Naive thymus-derived CD4-positive, alpha-beta T cell (primary cell): ENCODE results near the gene ASTN1. TPM values are rescaled to one million over a fixed set of nuclear protein-coding genes. Genes with fewer than 3 reads are reported as not detected.

Source experiments
- ATAC-seq: fragments of 150-1000 bp; cut with Tn5 transposase; 2 replicates; pipeline ENCODE4 v1.10.0; 2021; ENCODE audit warnings: mild to moderate bottlenecking, moderate library complexity
- CTCF ChIA-PET: fragments of 350-600 bp; sonication (Branson Sonifier 250); formaldehyde crosslinking; loops from one replicate; lab custom pipeline; 2021; ENCODE audit warnings: antibody characterized with exemption; lab: Charles Lee
- POLR2A ChIA-PET: fragments of 350-600 bp; sonication (Branson Sonifier 250); formaldehyde crosslinking; loops from one replicate; lab custom pipeline; 2021; ENCODE audit warnings: antibody characterized with exemption, inconsistent platforms; lab: Charles Lee
- DNase-seq, 9 donors: peaks; one replicate each; pipeline versions ENCODE4 v3.0.0 to v3.0.0-alpha.2; 2020 to 2022; ENCODE audit warnings: mixed read lengths in 1 of 9
- H3K27ac ChIP-seq: one replicate; pipeline ENCODE4 v1.7.0; 2013; ENCODE audit warnings: mild to moderate bottlenecking, low read depth, low read length, moderate library complexity
- H3K27me3 ChIP-seq, 2 donors: one replicate each; pipeline ENCODE4 v1.7.0; 2013; ENCODE audit warnings: low read length in 2 of 2, mild to moderate bottlenecking in 2 of 2, moderate library complexity in 2 of 2; ENCODE audit not compliant: control insufficient read depth in 2 of 2, insufficient read depth in 2 of 2
- H3K36me3 ChIP-seq, 3 experiments: 1 replicate in 2 of 3; 2 replicates in 1 of 3; pipeline ENCODE4 v1.7.0; 2013; ENCODE audit warnings: low read length in 3 of 3, mild to moderate bottlenecking in 3 of 3, moderate library complexity in 1 of 3; ENCODE audit not compliant: insufficient read depth in 3 of 3, control insufficient read depth in 2 of 3
- H3K4me1 ChIP-seq, 2 donors: one replicate each; pipeline ENCODE4 v1.7.0; 2013; ENCODE audit warnings: low read length in 2 of 2, mild to moderate bottlenecking in 2 of 2, moderate library complexity in 1 of 2; ENCODE audit not compliant: control insufficient read depth in 2 of 2, insufficient read depth in 2 of 2
- H3K4me3 ChIP-seq: 2 replicates; pipeline ENCODE4 v1.7.0; 2013; ENCODE audit warnings: mild to moderate bottlenecking, low read length
- H3K9me3 ChIP-seq, 3 experiments: 1 replicate in 2 of 3; 2 replicates in 1 of 3; pipeline ENCODE4 v1.7.0; 2013; ENCODE audit warnings: low read length in 3 of 3; ENCODE audit not compliant: control insufficient read depth in 2 of 3
- H3K27ac Mint-ChIP-seq, 9 donors: one replicate each; pipeline ENCODE4 v1.8.0; 2020 to 2022; ENCODE audit warnings: mixed read lengths in 9 of 9, mild to moderate bottlenecking in 8 of 9, moderate library complexity in 5 of 9, inconsistent platforms in 2 of 9
- H3K27me3 Mint-ChIP-seq, 5 donors: one replicate each; pipeline ENCODE4 v1.8.0; 2021 to 2022; ENCODE audit warnings: mixed read lengths in 5 of 5, mild to moderate bottlenecking in 1 of 5
- H3K36me3 Mint-ChIP-seq, 5 donors: one replicate each; pipeline ENCODE4 v1.8.0; 2020 to 2022; ENCODE audit warnings: mixed read lengths in 5 of 5, mild to moderate bottlenecking in 3 of 5, inconsistent platforms in 1 of 5
- H3K4me1 Mint-ChIP-seq, 7 donors: one replicate each; pipeline ENCODE4 v1.8.0; 2020 to 2022; ENCODE audit warnings: mixed read lengths in 7 of 7, mild to moderate bottlenecking in 3 of 7, inconsistent platforms in 1 of 7
- H3K4me3 Mint-ChIP-seq, 10 donors: one replicate each; pipeline ENCODE4 v1.8.0; 2020 to 2022; ENCODE audit warnings: mild to moderate bottlenecking in 10 of 10, mixed read lengths in 10 of 10, moderate library complexity in 6 of 10, inconsistent platforms in 2 of 10
- H3K9me3 Mint-ChIP-seq, 11 donors: one replicate each; pipeline ENCODE4 v1.8.0; 2020 to 2022; ENCODE audit warnings: mixed read lengths in 11 of 11, mild to moderate bottlenecking in 4 of 11, inconsistent platforms in 1 of 11, moderate library complexity in 1 of 11
- intact Hi-C, 2 donors: fragments of 100-400 bp; cut with micrococcal nuclease; formaldehyde crosslinking; loops; one replicate each; pipeline ENCODE4 v1.15.1; 2023
- polyA plus RNA-seq, 2 donors: library from polyadenylated mRNA; unstranded; fragments of 300-500 nt; fragmentation: Illumina TruSeq; gene quantifications; one replicate each; pipeline ENCODE4 v1.2.3, GENCODE V29; 2021
- total RNA-seq, 6 experiments: library from RNA in 5 of 6; stranded (reverse) in 5 of 6; gene quantifications; 1 replicate in 5 of 6; 2 replicates in 1 of 6; pipeline ENCODE4 v1.2.3 and lab custom pipeline; 2021 to 2026

ASTN1 gene
- total and polyA plus RNA-seq, 7 experiments from 2014 or later, result 0.07 TPM; not detected in 6

DNA sequence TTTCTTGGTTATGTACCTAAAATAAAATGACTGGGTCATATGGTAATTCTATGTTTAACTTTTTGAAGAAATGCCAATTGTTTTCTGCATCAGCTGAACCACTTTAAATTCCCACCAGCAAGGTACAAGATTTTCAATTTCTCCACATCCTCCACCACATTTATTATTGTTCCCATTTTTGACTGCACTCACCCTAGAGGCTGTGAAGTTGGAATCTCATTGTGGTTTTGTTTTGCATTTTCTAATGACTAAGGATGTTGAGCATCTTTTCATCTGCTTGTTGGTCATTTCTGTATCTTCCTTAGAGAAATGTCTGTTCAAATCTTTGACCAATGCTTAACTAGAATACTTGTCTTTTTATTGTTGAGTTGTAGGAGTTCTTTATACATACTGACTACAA, 72.5 kb downstream of the ASTN1 start:
- intact Hi-C loops, result no loop called here
- H3K27ac Mint-ChIP-seq, result no peak overlapping the region
- no peak for DNase-seq
- H3K27me3 Mint-ChIP-seq, result peaks cover 0 to 4% (median 0%) of the 10 kb centered on the region in 5 donors
- H3K36me3 Mint-ChIP-seq, result peaks cover 0 to 2% (median 0%) of the 10 kb centered on the region in 5 donors
- no peaks in the 10 kb centered on the region for H3K4me1 ChIP-seq
- H3K9me3 Mint-ChIP-seq, result peaks cover 0 to 18% (median 4%) of the 10 kb centered on the region in 11 donors
- ATAC-seq, result no peak
- ChIA-PET CTCF (no interaction called here), POLR2A (no interaction called here)
- no peak overlapping the region for H3K4me3 ChIP-seq
- H3K36me3 ChIP-seq, result no peaks in the 10 kb centered on the region
- no peaks in the 10 kb centered on the region for H3K27me3 ChIP-seq
- no peak overlapping the region for H3K27ac ChIP-seq
- no peak overlapping the region for H3K4me3 Mint-ChIP-seq
- H3K9me3 ChIP-seq, result no peaks in the 10 kb centered on the region
- H3K4me1 Mint-ChIP-seq, result no peaks in the 10 kb centered on the region

DNA sequence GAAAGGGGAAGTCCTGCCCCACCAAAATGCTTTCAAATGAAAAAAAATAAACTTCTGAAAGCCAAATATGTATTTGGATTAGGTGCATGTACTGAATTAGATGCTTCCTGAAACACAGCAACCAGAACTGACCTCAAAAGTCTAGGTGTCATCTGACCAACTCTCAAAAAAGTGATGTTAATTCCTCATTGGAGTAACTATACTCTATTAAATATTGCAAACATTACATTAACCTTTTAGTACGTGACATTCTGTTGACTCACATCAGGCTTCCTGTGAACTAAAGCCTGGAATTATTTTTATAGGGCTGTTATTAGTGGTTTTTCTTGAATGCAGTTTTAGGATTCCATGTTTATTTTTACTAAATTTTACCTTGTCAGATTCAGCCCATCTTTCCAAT, 73.5 kb downstream of the ASTN1 start:
- no peaks in the 10 kb centered on the region for H3K4me1 Mint-ChIP-seq

DNA sequence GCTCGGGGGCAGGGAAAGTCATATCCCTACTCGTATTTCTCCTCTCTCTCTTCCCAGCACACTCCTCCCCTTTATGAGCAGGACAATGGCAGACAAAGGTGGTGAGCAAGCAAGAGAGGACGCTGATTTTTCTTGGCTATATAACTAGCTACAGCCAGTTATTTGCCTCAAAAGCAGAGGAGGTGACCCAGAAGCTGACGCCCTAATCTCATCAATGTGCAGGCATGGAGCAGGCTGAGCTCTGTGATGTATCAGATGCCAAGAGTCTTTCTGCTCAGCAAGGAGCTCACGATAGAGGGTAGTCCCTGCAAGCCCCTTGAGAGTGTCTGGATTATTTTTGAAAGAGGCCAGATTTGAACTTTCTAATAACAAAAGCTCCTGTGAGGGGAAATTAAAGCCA, 75.5 kb downstream of the ASTN1 start:
- no peak for ATAC-seq
- Histone ChIP-seq H3K4me3 (no peak overlapping the region), H3K4me1 (no peaks in the 10 kb centered on the region), H3K27ac (no peak overlapping the region), H3K36me3 (no peaks in the 10 kb centered on the region), H3K27me3 (no peaks in the 10 kb centered on the region), H3K9me3 (no peaks in the 10 kb centered on the region)
- Mint-ChIP-seq H3K4me1 (no peaks in the 10 kb centered on the region), H3K9me3 (peaks cover 0 to 9% (median 1%) of the 10 kb centered on the region in 11 donors), H3K27me3 (no peaks in the 10 kb centered on the region), H3K27ac (no peak overlapping the region), H3K36me3 (no peaks in the 10 kb centered on the region), H3K4me3 (no peak overlapping the region)
- POLR2A ChIA-PET, result no interaction called here
- no peak for DNase-seq
- CTCF ChIA-PET, result no interaction called here
- intact Hi-C loops, result no loop called here

More for the DNA sequence above, 73.5 kb downstream of the ASTN1 start:
- no peak overlapping the region for H3K4me3 ChIP-seq
- CTCF ChIA-PET, result no interaction called here
- DNase-seq (no peak), ATAC-seq (no peak)
- Mint-ChIP-seq H3K4me3 (no peak overlapping the region), H3K27ac (no peak overlapping the region), H3K36me3 (no peaks in the 10 kb centered on the region), H3K27me3 (peaks cover 0 to 4% (median 0%) of the 10 kb centered on the region in 5 donors), H3K9me3 (peaks cover 0 to 15% (median 3%) of the 10 kb centered on the region in 11 donors)
- H3K4me1 ChIP-seq, result no peaks in the 10 kb centered on the region
- intact Hi-C loops, result no loop called here
- POLR2A ChIA-PET, result no interaction called here
- no peaks in the 10 kb centered on the region for H3K27me3 ChIP-seq
- H3K27ac ChIP-seq, result no peak overlapping the region
- H3K9me3 ChIP-seq, result no peaks in the 10 kb centered on the region
- no peaks in the 10 kb centered on the region for H3K36me3 ChIP-seq

DNA sequence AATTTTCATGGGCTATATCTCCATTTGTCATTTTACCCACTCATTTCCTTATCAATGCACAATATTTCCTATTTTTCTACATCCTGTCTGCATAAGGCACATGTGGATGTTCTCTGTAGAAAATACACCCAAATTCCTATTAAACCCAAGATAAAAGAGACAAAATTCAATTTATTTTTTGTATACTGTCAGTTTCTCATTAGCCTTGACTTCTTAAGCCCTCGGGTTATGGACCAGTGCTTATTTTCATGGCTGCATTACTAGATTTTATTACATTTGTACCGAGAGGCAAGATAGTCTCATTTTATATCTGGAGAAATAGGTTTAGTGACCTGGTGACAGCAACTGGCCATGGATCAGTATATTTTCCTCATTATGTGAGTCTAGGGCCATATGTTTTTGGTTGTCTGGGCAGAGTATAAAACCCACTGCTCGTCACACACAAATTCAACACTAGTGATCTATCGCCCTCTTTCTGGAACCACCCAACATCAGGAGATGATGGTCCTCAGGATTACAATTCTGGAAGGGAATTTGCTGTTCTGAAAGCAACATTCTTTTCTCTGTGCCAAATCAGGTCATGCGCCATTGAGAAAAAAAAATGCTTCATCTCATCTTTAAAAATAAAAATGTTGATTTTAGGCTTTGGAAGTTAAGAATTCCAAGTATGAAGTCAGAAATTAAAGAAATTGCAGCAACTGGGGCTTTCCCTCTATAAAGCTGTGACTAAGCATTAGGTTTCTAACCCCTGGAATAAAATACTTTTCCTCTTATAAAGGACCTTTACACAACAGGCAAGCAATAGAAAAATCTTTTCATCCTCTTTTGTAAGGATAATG, 81.4 kb downstream of the ASTN1 start:
- POLR2A ChIA-PET, result no interaction called here
- no peak for ATAC-seq

DNA sequence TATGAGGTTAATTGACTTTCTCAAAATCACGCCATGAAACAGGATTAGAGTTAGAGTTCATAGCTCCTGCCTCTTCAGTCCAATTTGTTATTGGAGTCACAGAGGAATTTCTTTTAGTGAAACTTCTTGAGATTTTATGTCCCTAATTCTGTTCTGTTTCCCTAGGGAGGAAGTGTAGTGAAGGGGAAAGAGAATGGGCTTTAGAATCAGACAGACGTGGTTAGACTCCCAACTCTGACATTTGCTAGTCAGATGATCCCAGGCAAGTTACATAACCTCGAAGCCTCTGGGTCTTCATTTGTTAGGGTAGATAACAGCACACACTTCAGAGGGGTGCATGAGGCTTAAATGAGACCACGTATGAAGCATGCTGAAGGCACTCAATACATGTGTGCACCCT, 83.9 kb downstream of the ASTN1 start:
- Histone ChIP-seq H3K36me3 (no peaks in the 10 kb centered on the region), H3K27me3 (no peaks in the 10 kb centered on the region), H3K9me3 (no peaks in the 10 kb centered on the region), H3K4me3 (no peak overlapping the region), H3K4me1 (no peaks in the 10 kb centered on the region), H3K27ac (no peak overlapping the region)
- Mint-ChIP-seq H3K36me3 (peaks cover 0 to 7% (median 0%) of the 10 kb centered on the region in 5 donors), H3K27ac (no peak overlapping the region), H3K27me3 (peaks cover 0 to 4% (median 0%) of the 10 kb centered on the region in 5 donors), H3K4me3 (no peak overlapping the region), H3K9me3 (peaks cover 0 to 11% (median 4%) of the 10 kb centered on the region in 11 donors), H3K4me1 (no peaks in the 10 kb centered on the region)
- ChIA-PET POLR2A (no interaction called here), CTCF (no interaction called here)
- ATAC-seq (no peak), DNase-seq (no peak)
- intact Hi-C loops, result no loop called here

More for the DNA sequence above, 81.4 kb downstream of the ASTN1 start:
- CTCF ChIA-PET, result no interaction called here
- Histone ChIP-seq H3K27ac (no peak overlapping the region), H3K4me3 (no peak overlapping the region), H3K36me3 (no peaks in the 10 kb centered on the region), H3K9me3 (no peaks in the 10 kb centered on the region), H3K4me1 (no peaks in the 10 kb centered on the region), H3K27me3 (no peaks in the 10 kb centered on the region)
- H3K27me3 Mint-ChIP-seq, result peaks cover 0 to 4% (median 0%) of the 10 kb centered on the region in 5 donors
- H3K9me3 Mint-ChIP-seq, result peaks cover 0 to 8% (median 4%) of the 10 kb centered on the region in 11 donors
- DNase-seq, result no peak
- H3K27ac Mint-ChIP-seq, result no peak overlapping the region
- H3K36me3 Mint-ChIP-seq, result peaks cover 0 to 2% (median 0%) of the 10 kb centered on the region in 5 donors
- intact Hi-C loops, result no loop called here
- no peaks in the 10 kb centered on the region for H3K4me1 Mint-ChIP-seq
- H3K4me3 Mint-ChIP-seq, result no peak overlapping the region

DNA sequence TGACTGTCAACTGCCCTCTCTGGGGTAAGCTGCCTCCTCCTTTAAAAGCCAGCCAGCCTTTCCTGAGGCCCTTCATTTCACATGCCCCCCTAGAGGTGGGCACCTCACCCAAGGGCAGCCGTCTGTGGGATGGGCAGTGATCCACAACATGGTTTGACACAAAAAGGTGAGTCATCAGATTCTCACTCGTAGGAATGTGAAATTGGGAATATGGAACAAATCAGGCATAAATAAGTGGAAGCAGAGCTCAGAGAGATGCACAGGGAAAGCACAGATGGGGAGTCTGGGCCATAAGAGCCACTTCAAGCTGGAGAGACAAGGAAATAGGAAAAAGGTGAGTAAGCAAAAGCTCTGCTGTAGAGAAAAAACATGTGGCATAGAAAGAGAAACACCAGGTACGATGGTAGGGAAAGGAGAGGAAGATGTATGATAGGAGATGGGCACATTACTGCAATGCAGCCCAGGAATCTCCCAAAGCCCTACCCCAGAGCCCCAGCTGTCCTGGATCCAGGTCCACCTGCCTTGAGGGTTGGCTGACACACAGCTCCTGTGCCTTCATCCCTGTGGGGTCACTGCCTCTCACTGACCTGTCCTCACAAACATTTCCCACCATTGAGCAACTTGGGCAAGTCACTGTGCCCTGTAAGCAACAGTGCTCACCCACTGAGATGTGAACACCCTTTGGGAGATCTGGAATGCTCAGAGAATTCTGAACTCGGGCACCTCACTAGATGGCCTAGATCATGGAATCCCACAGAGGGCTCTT, 86.6 kb downstream of the ASTN1 start:
- peaks cover 0 to 7% (median 0%) of the 10 kb centered on the region in 5 donors for H3K36me3 Mint-ChIP-seq
- Histone ChIP-seq H3K4me1 (no peaks in the 10 kb centered on the region), H3K9me3 (no peaks in the 10 kb centered on the region), H3K4me3 (no peak overlapping the region), H3K36me3 (no peaks in the 10 kb centered on the region), H3K27ac (no peak overlapping the region), H3K27me3 (no peaks in the 10 kb centered on the region)
- ChIA-PET POLR2A (no interaction called here), CTCF (no interaction called here)
- peaks cover 0 to 4% (median 0%) of the 10 kb centered on the region in 5 donors for H3K27me3 Mint-ChIP-seq
- H3K4me1 Mint-ChIP-seq, result no peaks in the 10 kb centered on the region
- DNase-seq (no peak), ATAC-seq (no peak)
- peaks cover 0 to 11% (median 4%) of the 10 kb centered on the region in 11 donors for H3K9me3 Mint-ChIP-seq
- H3K4me3 Mint-ChIP-seq, result no peak overlapping the region
- intact Hi-C loops, result no loop called here
- no peak overlapping the region for H3K27ac Mint-ChIP-seq
